K562 (cell line): ENCODE measurements around the gene ZC3H12A. TPM values are rescaled to one million over a fixed set of nuclear protein-coding genes. Genes with fewer than 3 reads are reported as not detected.

ENCODE experiments used
- ATAC-seq: fragments of 200-7000 bp; cut with Tn5 transposase; 3 replicates; pipeline ENCODE4 v1.9.1; 2020; ENCODE audit warnings: moderate library complexity
- BruUV-seq: library from RNA; stranded (reverse); fragments of 400-500 nt; replicated peaks from 2 replicates; lab custom pipeline; 2021; lab: Mats Ljungman, UMichigan
- CTCF ChIA-PET: fragments of 300-600 bp; formaldehyde crosslinking; extraction: SDS; loops from one replicate; lab custom pipeline; 2021; ENCODE audit warnings: low intra/inter-chr PET ratio; lab: Yijun Ruan, JAX
- POLR2A ChIA-PET: fragments of 300-600, 350-650 bp; sonication (Branson Sonifier 250); formaldehyde crosslinking; extraction: SDS; loops from one replicate; lab custom pipeline; 2021; ENCODE audit warnings: antibody characterized with exemption, inconsistent platforms; lab: Yijun Ruan, JAX
- DNase-seq, 4 experiments: peaks; one replicate each; pipeline versions ENCODE4 v3.0.0 to v3.0.0-alpha.2; 2011 to 2018; ENCODE audit warnings: low spot score in 3 of 4, mixed read lengths in 3 of 4; ENCODE audit errors: extremely low read depth in 1 of 4
- FAIRE-seq: peaks from 2 replicates; lab custom pipeline; 2011; peaks lifted over from hg19 to GRCh38; lab: Jason Lieb, UNC
- H2AFZ ChIP-seq: 2 replicates; pipeline ENCODE4 v1.6.0; 2011; ENCODE audit warnings: low read depth, low read length, control low read depth, inconsistent platforms
- H3K27ac ChIP-seq: fragments of 200-600 bp; 3 replicates; pipeline ENCODE4 v1.8.0; 2011; ENCODE audit warnings: low read depth, mild to moderate bottlenecking, control low read depth, inconsistent platforms, low read length, moderate library complexity, mixed read lengths; ENCODE audit errors: extremely low read depth
- H3K27me3 ChIP-seq, 2 experiments: fragments of 300-600 bp in 1 of 2; 2 replicates in 1 of 2; 3 replicates in 1 of 2; pipeline versions ENCODE4 v1.6.0 to v1.8.0; 2011; ENCODE audit warnings: inconsistent platforms in 2 of 2, low read length in 2 of 2, mild to moderate bottlenecking in 1 of 2, mixed read lengths in 1 of 2, moderate library complexity in 1 of 2; ENCODE audit not compliant: control insufficient read depth in 2 of 2, insufficient read depth in 2 of 2
- H3K36me3 ChIP-seq: fragments of 300-600 bp; 3 replicates; pipeline ENCODE4 v1.8.0; 2011; ENCODE audit warnings: mild to moderate bottlenecking, low read length, inconsistent platforms; ENCODE audit not compliant: control insufficient read depth, insufficient read depth
- H3K4me1 ChIP-seq, 2 experiments: fragments of 200-600 bp in 1 of 2; replicated peaks in 1 of 2; 2 replicates in 1 of 2; 3 replicates in 1 of 2; pipeline versions ENCODE4 v1.5.1 to v1.8.0; 2011; ENCODE audit warnings: inconsistent platforms in 2 of 2, low read length in 2 of 2, mild to moderate bottlenecking in 1 of 2, mixed read lengths in 1 of 2, moderate library complexity in 1 of 2; ENCODE audit not compliant: control insufficient read depth in 2 of 2, insufficient read depth in 2 of 2
- H3K4me2 ChIP-seq: 2 replicates; pipeline ENCODE4 v1.6.1; 2011; ENCODE audit warnings: low read length, control low read depth, inconsistent platforms, mixed read lengths; ENCODE audit not compliant: insufficient read depth
- H3K4me3 ChIP-seq: fragments of 200-600 bp; sonication (generic), shearing (Covaris generic); 2 replicates; pipeline ENCODE4 v1.5.1; 2016; ENCODE audit warnings: control low read depth, inconsistent platforms
- H3K79me2 ChIP-seq: fragments of 200-600 bp; 3 replicates; pipeline ENCODE4 v1.8.0; 2011; ENCODE audit warnings: low read length, inconsistent platforms; ENCODE audit not compliant: control insufficient read depth, insufficient read depth
- H3K9ac ChIP-seq, 2 experiments: 2 replicates each; pipeline versions ENCODE4 v1.6.0 to v1.6.1; 2011; ENCODE audit warnings: low read depth in 2 of 2, low read length in 2 of 2, control low read depth in 1 of 2, inconsistent platforms in 1 of 2, mild to moderate bottlenecking in 1 of 2, mixed read lengths in 1 of 2; ENCODE audit not compliant: insufficient read depth in 1 of 2
- H3K9me1 ChIP-seq: one replicate; pipeline ENCODE4 v1.6.0; 2011; ENCODE audit warnings: inconsistent platforms, mild to moderate bottlenecking, low read length, moderate library complexity; ENCODE audit not compliant: control insufficient read depth, insufficient read depth
- H3K9me3 ChIP-seq: replicated peaks from 2 replicates; pipeline ENCODE4 v1.5.1; 2011; ENCODE audit warnings: low read depth, low read length, inconsistent platforms; ENCODE audit not compliant: control insufficient read depth, insufficient read depth
- H4K20me1 ChIP-seq: replicated peaks from 2 replicates; pipeline ENCODE4 v1.6.1; 2011; ENCODE audit warnings: low read length, inconsistent platforms, mixed read lengths; ENCODE audit not compliant: control insufficient read depth, insufficient read depth
- POLR2A ChIP-seq: fragments of 450-650 bp; conservative IDR thresholded peaks from 2 replicates; pipeline ENCODE4 v1.6.1; 2016
- PRMT5 ChIP-seq: sonication (generic); formaldehyde crosslinking; IDR thresholded peaks from 2 replicates; pipeline ENCODE4 v1.5.0; 2020; ENCODE audit warnings: missing genetic modification reagents
- ZNF347 ChIP-seq: fragments of 450-650 bp; formaldehyde crosslinking; IDR thresholded peaks from 2 replicates; pipeline ENCODE4 v1.4.0; 2020; ENCODE audit warnings: low read depth, mild to moderate bottlenecking, moderate library complexity
- WGBS: fragments of 100-300 bp; shearing (Covaris generic); methylation state at CpG from one replicate; pipeline ENCODE4 v1.1.6; 2016; ENCODE audit warnings: low coverage, mixed read lengths; ENCODE audit not compliant: insufficient coverage; ENCODE audit errors: missing lambda C conversion rate; 5-methylcytosine and 5-hydroxymethylcytosine counted together
- in situ Hi-C: fragments of 300-500 bp; cut with MboI; formaldehyde crosslinking; loops from 4 replicates; pipeline ENCODE4 v1.15.0; 2018; ENCODE audit warnings: inconsistent platforms, mixed read lengths
- intact Hi-C: fragments of 100-400 bp; cut with micrococcal nuclease; formaldehyde crosslinking; loops from 2 replicates; pipeline ENCODE4 v1.14.2; 2022
- polyA plus RNA-seq, 8 experiments: library from polyadenylated mRNA; depleted of rRNA in 4 of 8; stranded (reverse) in 5 of 8; unstranded in 3 of 8; fragments of >200 nt; fragmentation: Nextera tagmentation in 2 of 8; fragmentation: Illumina TruSeq in 1 of 8; extraction: Ambion mirVana in 2 of 8; extraction: Trizol in 1 of 8; gene quantifications; 2 replicates each; pipeline versions ENCODE4 v1.2.1 to v1.2.3, GENCODE V29; 2011 to 2014; ENCODE audit warnings: inconsistent platforms in 1 of 8, missing spikeins in 1 of 8
- total RNA-seq, 7 experiments: library from RNA; depleted of rRNA in 6 of 7; stranded (reverse); fragments of >200 nt in 6 of 7; fragmentation: Illumina TruSeq in 2 of 7; extraction: Trizol in 2 of 7; gene quantifications; 2 replicates each; pipeline versions ENCODE4 v1.2.1 to v1.2.3, GENCODE V29; 2011 to 2021; ENCODE audit warnings: low replicate concordance in 1 of 7

The ZC3H12A gene
- total and polyA plus RNA-seq, 9 of the 15 experiments (the other 6 are each of a cell fraction or from before 2014, with no cell fraction given): 0.14 to 9.4 (median 6.7) TPM

- intact Hi-C loops: no loop called here
- Histone ChIP-seq H3K9me3 (no peaks in the 10 kb centered on the region), H3K79me2 (peaks cover 31% of the 10 kb centered on the region), H3K4me1 (peaks cover 32 to 50% of the 10 kb centered on the region in 2 experiments), H3K27ac (no peak overlapping the region), H3K4me3 (no peak overlapping the region), H3K4me2 (no peak overlapping the region), H4K20me1 (peaks cover 25% of the 10 kb centered on the region), H3K36me3 (peaks cover 76% of the 10 kb centered on the region), H3K9me1 (peaks cover 7% of the 10 kb centered on the region), H3K27me3 (no peaks in the 10 kb centered on the region)
- no peak for FAIRE-seq
- in situ Hi-C loops: no loop called here
- POLR2A ChIA-PET: interaction anchor here (0.6 to 6.4 kb wide), 6 partner anchors 6 to 1732 kb away, joined by 3 to 118 read pairs (median 3); partner anchors contain the start of gene ZC3H12A
- no peak for ATAC-seq
- BruUV-seq: no TSS peak
- TF ChIP-seq PRMT5 (CRISPR knock-in tag) (no peak), POLR2A (0 out of 2 replicates have a peak, but pooled peaks have one; percentile 4), ZNF347 (CRISPR knock-in tag) (no peak)
- TF ChIP-seq, all 486 proteins: peak for 1
- whole genome bisulfite sequencing: 87% methylated on average over 18 of the region's 18 CpGs
- CTCF ChIA-PET: no interaction called here
- H2AFZ ChIP-seq: no peak overlapping the region
- peak overlapping the region in 1 of 2 experiments; percentile 14; a peak in 1 of 4 replicates for H3K9ac ChIP-seq
- no peak for DNase-seq
Observed at GRCh38 chr1:37482004-37482785, 7.8 kb downstream of the ZC3H12A start.
